Measurements from ENCODE around the gene CFAP161.

DNA sequence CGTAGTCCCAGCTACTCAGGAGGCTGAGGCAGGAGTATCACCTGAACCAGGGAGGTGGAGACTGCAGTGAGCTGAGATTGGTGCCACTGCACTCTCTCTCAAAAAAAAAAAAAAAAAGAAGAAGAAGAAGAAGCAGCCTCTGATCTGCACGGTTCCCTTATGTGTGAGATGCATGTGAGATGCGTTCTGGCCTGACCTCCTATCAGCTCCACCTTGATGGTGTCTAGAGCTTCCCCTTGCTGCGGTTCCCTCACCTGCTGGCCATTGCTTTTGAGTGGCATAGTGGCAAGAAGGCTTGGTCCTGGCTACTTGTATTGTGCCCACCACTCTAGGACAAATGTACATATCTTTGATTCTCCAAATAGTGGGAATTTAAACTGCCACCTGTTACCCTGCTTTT, 49.4 kb upstream of the CFAP161 start:
- TF ChIP-seq EZH2phosphoT487 (IDR thresholded peaks at IDR 0.05; ENCODE audit: unreplicated experiment): no peak
- TF ChIP-seq, protein P1, sequence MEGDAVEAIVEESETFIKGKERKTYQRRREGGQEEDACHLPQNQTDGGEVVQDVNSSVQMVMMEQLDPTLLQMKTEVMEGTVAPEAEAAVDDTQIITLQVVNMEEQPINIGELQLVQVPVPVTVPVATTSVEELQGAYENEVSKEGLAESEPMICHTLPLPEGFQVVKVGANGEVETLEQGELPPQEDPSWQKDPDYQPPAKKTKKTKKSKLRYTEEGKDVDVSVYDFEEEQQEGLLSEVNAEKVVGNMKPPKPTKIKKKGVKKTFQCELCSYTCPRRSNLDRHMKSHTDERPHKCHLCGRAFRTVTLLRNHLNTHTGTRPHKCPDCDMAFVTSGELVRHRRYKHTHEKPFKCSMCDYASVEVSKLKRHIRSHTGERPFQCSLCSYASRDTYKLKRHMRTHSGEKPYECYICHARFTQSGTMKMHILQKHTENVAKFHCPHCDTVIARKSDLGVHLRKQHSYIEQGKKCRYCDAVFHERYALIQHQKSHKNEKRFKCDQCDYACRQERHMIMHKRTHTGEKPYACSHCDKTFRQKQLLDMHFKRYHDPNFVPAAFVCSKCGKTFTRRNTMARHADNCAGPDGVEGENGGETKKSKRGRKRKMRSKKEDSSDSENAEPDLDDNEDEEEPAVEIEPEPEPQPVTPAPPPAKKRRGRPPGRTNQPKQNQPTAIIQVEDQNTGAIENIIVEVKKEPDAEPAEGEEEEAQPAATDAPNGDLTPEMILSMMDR (conservative IDR thresholded peaks at IDR 0.05; ENCODE audit: low read depth in 2 of 2): no peak
- TF ChIP-seq STAT1 (IDR thresholded peaks at IDR 0.05; ENCODE audit: unreplicated experiment): no peak
- no peak for TF ChIP-seq POLR2AphosphoS5 (IDR thresholded peaks at IDR 0.05; ENCODE audit: low read depth)
- TF ChIP-seq, protein P2, sequence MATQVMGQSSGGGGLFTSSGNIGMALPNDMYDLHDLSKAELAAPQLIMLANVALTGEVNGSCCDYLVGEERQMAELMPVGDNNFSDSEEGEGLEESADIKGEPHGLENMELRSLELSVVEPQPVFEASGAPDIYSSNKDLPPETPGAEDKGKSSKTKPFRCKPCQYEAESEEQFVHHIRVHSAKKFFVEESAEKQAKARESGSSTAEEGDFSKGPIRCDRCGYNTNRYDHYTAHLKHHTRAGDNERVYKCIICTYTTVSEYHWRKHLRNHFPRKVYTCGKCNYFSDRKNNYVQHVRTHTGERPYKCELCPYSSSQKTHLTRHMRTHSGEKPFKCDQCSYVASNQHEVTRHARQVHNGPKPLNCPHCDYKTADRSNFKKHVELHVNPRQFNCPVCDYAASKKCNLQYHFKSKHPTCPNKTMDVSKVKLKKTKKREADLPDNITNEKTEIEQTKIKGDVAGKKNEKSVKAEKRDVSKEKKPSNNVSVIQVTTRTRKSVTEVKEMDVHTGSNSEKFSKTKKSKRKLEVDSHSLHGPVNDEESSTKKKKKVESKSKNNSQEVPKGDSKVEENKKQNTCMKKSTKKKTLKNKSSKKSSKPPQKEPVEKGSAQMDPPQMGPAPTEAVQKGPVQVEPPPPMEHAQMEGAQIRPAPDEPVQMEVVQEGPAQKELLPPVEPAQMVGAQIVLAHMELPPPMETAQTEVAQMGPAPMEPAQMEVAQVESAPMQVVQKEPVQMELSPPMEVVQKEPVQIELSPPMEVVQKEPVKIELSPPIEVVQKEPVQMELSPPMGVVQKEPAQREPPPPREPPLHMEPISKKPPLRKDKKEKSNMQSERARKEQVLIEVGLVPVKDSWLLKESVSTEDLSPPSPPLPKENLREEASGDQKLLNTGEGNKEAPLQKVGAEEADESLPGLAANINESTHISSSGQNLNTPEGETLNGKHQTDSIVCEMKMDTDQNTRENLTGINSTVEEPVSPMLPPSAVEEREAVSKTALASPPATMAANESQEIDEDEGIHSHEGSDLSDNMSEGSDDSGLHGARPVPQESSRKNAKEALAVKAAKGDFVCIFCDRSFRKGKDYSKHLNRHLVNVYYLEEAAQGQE (IDR thresholded peaks at IDR 0.05; ENCODE audit: unreplicated experiment): no peak
- TF ChIP-seq JUNB (IDR thresholded peaks at IDR 0.05; ENCODE audit: unreplicated experiment): no peak
- TF ChIP-seq EZH2 (IDR thresholded peaks at IDR 0.05; ENCODE audit: low read depth, unreplicated experiment): no peak
- TF ChIP-seq, protein P3, sequence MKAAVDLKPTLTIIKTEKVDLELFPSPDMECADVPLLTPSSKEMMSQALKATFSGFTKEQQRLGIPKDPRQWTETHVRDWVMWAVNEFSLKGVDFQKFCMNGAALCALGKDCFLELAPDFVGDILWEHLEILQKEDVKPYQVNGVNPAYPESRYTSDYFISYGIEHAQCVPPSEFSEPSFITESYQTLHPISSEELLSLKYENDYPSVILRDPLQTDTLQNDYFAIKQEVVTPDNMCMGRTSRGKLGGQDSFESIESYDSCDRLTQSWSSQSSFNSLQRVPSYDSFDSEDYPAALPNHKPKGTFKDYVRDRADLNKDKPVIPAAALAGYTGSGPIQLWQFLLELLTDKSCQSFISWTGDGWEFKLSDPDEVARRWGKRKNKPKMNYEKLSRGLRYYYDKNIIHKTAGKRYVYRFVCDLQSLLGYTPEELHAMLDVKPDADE (IDR thresholded peaks at IDR 0.05): no peak
- TF ChIP-seq CREB1 (CRISPR knock-in tag; IDR thresholded peaks at IDR 0.05; ENCODE audit: low read depth): no peak

Measured in GM23338 (cell line).